Epithelial cell of prostate (primary cell): ENCODE results near the gene PYDC1.
"Not testable (repeated sequence)": the region's sequence is repeated elsewhere in the genome, so short reads cannot be mapped to it uniquely, and the experiment has no call there.

ENCODE experiments used
- DNase-seq: peaks from one replicate; pipeline ENCODE4 v3.0.0-alpha.2; 2011; ENCODE audit warnings: low read depth, low spot score
- H3K27ac ChIP-seq: fragments of 450-650 bp; 2 replicates; pipeline ENCODE4 v1.5.1; 2017; ENCODE audit warnings: mild to moderate bottlenecking

The PYDC1 gene

DNA sequence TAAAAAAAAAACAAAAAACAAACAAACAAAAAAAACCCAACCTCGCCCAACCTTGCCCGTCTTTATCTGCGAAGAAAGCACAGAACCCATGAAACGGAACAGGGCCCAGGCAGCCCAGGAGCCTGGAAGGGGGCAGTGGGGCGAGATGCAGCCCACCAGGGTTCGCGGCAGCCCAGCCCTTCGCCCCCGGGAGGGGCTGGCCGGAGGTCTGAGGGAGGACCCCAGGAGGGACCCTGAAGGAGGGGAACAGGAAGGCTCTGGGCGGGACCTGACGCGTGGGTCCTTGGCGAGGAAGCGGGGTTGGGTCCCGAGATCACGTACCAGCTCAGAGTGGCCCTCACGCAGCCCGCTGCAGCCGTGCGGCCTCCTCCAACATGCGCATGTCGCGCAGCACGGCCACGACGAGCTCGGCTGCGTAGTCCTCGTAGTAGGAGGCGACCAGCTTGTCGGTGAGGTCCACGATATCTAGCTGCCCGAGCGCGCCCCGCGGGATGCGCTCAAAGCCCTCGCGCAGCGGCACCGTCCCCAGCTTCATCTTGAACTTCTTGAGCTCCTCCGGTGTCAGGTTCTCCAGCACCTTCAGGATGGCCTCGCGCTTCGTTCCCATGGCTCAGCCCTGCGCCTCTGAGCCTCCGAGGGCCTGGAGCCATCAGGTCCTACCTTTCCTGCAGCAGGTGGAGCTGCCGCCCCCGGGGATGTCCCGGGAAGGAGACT is at the start of gene PYDC1:
Gene PYDC1, minus strand, starts transcription at position 714 of the 714 bp plus-strand sequence. Its CDS starts 107 bp downstream, at position 607.
- no peak for DNase-seq
- no peak within 1 kb of the TSS for H3K27ac ChIP-seq

DNA sequence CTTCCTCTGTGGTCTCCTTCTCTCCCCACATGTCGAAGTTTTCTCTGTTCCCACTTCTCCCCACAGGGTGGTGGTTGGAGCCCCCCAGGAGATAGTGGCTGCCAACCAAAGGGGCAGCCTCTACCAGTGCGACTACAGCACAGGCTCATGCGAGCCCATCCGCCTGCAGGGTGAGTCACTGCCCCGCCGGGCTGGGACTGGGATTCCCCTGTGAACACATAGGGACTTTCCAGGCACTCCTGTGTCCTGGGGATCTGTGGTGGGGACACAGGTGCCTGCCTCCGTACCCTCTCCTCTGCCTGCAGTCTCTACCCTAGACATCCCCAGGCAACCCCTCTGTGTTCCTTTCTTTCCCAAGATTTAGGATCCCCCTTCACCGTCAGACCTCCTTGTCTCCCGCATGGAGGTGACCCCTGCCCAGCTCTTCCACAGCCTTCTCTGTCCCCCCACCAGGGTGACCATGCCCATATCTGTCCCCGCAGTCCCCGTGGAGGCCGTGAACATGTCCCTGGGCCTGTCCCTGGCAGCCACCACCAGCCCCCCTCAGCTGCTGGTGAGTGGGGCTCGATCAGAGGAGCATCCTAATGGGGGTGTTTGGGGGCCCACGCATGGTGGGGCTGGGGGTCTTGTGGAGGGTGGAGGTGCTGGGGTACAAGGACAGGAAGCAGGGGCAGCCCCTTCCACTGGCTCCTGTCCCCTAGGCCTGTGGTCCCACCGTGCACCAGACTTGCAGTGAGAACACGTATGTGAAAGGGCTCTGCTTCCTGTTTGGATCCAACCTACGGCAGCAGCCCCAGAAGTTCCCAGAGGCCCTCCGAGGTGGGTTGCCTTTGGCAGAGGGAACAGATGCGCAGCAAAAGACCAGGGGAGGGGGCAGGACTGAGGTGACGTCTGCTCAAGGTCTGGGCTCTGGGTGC is 48.7 kb upstream of the PYDC1 start:
- H3K27ac ChIP-seq, result no peak overlapping the region
- DNase-seq, result peak; percentile 48

DNA sequence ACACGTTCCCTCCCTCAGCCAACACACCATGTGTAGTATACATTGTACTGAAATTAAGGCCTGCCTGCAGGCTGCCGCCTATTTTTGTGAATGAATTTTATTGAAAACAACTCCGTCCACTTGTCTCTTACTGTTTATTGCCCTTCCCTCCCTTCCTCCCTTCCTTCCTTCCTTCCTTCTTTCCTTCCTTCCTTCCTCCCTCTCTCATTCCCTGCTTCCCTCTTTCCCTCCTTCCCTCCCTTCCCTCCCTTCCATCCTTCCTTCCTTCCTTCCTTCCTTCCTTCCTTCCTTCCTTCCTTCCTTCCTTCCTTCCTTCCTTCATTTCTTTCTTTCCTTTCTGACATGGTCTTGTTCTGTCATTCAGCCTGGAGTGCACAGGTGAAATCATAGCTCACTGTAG is 45.1 kb upstream of the PYDC1 start:
- DNase-seq, result no peak
- H3K27ac ChIP-seq, result no peak overlapping the region

DNA sequence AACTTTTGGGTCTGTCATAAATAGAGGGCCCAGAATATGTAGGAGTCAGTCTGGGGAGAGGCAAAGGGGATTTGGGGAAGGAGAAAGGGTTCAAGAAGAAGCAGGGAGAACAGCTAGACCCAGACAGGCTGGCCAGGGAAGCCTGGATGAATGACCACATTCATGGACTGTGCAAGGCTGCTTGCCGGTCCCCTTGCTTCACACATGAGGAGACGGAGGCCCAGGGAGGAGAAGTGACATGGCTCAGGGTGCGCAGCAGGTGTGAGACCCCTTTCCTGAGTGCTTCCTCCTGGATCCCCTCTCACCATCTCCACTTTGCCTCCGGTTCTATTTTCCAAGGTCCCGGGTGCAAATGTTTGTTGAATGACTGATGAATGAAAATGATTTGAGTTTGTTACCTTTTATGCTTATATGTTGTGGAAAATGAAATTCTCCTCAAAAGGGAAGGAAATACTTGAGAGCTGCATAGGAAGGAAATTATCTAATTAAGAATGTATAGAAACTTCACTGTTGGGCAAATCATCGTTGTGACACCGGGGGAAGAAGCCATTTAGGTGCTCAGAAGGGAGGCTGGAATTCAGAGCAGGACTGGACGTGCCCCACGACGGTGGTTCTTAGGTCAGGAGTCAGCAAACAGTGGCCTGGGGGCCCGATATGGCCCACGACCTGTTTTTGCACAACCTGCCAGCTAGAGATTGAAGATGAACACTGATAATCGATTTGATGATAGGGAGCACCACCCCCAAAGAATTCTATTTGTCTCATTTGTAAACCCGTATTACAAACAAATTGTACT is 43.4 kb upstream of the PYDC1 start:
- DNase-seq, result no peak
- no peak overlapping the region for H3K27ac ChIP-seq

DNA sequence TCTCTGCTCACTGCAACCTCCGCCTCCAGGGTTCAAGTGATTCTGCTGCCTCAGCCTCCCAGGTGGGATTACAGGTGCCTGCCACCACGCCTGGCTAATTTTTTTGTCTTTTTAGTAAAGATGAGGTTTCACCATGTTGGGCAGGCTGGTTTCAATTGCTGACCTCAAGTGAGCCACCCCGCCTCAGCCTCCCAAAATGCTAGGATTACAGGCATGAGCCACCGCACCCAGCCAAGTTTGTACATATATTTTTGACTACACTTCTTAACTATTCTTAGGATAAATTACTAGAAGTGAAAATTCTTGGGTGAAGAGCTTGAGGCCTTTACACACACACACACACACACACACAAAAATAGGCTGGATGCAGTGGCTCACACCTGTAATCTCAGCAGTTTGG is 41.4 kb upstream of the PYDC1 start:
- no peak for DNase-seq

DNA sequence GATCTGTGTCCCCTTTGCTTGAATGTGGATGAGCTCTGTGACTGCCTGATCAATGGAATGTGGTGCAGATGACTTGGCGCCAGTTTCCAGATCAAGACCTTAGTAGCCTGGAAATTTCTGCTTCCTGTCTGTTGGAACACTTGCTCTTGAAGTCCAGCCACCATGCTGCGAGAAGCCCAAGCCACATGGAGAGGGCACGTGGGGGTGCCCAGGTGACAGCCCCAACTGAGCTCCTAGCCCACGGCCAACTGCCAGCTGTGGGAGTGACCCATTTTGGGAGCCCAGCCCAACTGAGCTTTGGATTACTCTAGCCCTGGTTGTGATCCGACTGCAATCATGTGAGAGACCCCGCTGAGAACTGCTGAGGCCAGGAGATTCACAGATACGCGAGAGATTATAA is 39.5 kb upstream of the PYDC1 start:
- no peak overlapping the region for H3K27ac ChIP-seq
- DNase-seq, result no peak

More for the DNA sequence above, 41.4 kb upstream of the PYDC1 start:
- no peak overlapping the region for H3K27ac ChIP-seq

DNA sequence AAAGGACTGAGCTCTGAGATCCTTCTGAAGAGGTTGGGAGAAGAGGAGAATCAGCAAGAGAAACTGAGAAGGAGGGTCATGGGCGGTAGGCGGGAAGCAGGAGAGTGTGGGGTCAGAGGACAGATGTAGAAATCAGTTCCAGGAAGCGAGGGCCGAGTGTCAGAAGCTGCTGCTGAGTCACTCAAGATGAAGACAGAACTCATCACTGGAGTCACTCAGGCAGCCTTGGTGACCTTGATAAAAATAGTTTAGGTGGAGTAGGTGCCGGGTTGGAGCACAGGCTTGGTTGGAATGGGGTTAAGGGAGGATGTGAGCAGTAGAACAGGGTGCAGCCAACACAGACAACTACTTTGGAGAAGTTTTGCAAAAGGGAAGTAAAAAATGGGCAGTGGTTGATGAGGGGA is 36.7 kb upstream of the PYDC1 start:
- DNase-seq, result no peak
- no peak overlapping the region for H3K27ac ChIP-seq

DNA sequence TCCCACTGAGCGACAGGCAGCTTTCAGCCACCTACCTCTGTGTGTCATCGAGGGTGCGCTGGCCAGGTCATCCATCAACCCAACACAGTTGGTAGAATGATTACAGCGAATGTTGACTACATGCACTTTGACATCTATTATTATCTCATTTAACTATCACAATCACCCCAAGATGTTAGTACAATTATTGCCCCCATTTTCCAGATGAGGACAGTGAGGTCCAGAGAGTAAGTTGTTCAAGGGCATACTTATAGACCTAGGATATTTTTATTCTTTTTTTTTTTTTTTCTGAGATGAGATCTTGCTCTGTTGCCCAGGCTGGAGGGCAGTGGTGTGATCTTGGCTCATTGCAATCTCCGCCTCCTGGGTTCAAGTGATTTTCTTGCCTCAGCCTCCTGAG is 34.5 kb upstream of the PYDC1 start:
- DNase-seq, result no peak
- no peak overlapping the region for H3K27ac ChIP-seq

DNA sequence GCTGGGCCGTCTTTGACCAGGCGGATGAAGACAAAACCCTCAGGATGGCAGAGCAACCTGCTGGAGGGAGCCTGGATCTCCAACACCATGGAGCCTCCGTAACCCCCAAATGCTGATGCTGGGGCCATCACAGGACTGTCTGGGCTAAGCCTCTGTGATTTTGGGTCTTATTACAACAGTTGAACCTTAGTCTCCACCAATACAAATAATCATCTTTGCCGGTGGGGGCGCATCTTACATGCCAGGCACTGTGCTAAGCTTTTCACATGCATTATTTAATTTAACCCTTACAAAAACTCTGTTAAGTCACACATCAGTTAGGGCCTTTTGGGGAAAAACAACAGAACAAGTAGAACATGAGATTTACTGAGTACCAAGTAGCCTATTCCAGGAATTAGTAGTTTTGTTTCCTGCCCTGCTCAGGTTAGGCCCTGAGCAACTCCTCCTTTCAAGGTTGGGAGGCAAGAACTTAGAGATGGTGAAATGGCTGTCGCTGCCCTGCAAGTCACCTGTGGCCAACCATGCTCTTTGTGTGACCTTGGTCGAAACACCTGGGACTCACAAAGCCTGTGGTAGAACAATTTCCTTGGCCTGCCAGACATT is 33.9 kb upstream of the PYDC1 start:
- no peak overlapping the region for H3K27ac ChIP-seq
- DNase-seq, result no peak

DNA sequence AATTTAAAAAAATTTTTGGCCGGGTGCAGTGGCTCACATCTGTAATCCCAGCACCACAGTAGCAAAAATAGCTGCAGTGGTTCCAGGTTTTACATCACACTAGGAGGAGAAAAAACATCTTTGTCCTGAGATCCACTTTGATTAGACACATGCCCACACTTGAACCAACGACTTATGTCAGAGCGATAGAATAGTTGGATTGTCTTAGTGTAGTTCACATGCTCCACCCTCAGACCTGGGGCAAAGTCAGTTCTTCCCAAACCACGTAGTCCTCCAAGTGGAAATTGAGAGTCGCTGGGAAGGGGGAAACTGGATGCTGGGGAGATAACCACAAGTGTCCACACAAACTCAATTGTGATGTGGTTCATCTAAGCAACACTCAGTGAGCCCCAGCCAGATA is 31.4 kb upstream of the PYDC1 start:
- peak; percentile 36 for DNase-seq
- no peak overlapping the region for H3K27ac ChIP-seq

DNA sequence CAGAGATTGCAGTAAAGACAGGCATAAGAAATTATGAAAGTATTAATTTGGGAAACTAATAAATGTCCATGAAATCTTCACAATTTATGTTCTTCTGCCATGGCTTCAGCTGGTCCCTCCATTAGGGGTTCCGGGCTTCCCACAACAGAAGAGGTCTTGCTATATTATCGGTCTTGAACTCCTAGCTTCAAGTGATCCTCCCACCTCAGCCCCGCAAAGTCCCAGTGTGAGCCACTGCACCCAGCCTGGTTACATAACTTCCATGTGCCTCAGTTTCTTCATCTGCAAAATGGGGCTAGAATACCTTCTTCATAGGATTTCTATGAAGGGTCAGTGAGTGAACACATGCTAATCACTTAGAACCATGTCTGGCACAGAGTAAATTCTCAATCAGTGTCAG is 29.4 kb upstream of the PYDC1 start:
- DNase-seq, result no peak
- no peak overlapping the region for H3K27ac ChIP-seq

DNA sequence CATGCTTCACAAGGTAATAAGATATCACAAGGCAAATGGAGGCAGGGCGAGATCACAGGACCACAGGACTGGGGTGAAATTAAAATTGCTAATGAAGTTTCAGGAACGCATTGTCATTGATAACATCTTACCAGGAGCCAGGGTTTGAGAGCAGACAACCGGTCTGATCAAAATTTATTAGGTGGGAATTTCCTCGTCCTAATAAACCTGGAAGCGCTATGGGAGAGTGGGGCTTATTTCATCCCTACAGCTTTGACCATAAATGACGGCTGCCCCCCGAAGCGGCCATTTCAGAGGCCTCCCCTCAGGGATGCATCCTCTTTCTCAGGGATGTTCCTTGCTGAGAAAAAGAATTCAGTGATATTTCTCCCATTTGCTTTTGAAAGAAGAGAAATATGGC is 28.7 kb upstream of the PYDC1 start:
- not testable (repeated sequence) for H3K27ac ChIP-seq, DNase-seq

DNA sequence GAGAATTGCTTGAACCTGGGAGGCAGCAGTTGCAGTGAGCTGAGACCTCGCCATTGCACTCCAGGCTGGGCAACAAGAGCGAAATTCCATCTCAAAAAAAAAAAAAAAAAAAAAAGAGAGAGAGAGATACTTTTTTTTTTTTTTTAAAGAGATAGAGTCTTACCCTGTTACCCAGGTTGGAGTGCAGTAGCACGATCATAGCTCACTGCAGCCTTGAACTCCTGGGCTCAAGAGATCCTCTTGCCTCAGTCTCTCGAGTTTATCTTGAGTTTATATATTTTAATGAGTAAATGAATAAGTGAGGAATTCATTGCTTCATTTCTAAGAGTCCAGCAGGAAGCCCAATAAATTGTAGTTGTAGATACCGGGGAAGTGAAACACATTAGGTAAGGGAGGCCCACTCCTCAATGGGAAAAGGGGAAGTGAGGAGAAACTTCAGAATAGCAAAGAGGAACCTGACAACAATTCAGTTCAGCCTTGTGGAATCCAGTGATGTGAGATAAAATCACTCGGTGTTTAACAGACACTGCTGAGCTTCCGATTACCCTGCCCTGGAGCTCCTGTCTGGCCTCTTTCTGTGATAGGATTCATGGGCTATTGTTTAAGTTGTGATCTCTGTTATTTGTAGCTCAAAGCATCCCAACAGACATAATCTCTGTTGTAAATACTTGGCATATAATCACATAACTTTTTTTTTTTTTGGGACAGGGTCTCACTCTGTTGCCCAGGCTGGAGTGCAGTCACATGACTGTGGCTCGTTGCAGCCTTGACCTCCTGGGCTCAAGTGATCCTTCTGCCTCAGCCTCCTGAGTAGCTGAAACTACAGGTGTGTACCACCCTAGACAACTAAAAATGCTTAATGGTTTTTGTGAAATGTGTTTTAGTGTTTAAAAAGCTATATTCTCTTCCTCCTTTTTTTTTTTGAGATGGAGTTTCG is 27.1 kb upstream of the PYDC1 start:
- H3K27ac ChIP-seq, result no peak overlapping the region
- no peak for DNase-seq

DNA sequence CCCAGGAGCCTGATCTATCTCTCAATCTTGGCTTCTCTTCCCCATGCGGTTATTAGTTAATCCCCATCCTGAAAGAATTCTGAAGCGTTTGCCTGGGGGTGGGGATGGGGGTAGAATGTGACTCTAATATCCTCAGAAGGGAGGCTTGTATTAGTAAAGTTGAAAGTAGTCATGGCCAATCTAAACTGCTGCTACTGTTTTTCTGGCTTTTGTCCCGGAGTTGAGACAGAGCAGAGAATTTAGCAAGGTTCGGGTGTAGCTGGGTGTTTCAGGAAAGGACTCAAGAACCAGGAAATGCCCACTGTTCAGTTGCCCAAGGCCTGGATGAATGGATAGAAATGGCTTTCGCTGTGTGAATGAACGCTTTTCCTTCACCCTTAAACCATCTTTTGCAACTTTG is 25.3 kb upstream of the PYDC1 start:
- no peak overlapping the region for H3K27ac ChIP-seq
- DNase-seq, result peak; percentile 16

DNA sequence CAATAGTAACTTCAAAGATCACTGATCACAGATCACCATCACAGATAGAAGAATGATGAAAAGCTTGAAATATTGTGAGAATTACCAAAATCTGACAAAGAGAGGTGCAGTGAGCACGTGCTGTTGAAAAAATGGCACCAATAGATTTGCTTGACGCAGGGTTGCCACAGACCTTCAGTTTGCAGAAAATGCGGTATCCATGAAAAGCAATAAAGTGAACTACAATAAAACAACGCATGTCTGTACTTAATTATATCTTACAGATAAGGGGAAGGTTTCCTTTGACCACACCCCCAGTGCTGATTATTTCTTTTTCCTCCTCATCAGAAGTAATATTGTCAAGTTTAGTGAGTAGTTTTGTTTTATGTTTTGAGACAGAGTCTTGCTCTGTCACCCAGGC is 21.1 kb upstream of the PYDC1 start:
- no peak for DNase-seq
- H3K27ac ChIP-seq, result no peak overlapping the region

DNA sequence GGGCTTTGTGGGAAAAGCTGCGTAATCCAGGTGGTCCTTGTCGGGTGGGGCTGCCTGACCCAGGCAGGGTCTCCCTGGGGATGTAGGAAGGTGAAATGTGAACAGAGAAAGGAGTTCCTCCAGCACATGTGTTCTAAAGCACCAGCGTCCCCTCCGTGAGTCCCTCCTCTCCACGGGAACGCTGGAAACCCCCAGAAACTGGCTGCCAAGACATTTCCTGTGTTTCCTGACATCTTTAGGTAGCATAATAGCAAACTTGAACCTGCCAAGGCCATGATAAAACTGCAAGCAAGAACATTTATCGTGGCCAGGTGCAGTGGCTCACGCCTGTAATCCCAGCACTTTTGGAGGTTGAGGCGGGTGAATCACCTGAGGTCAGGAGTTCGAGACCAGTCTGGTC is 12.6 kb upstream of the PYDC1 start:
- DNase-seq, result no peak
- H3K27ac ChIP-seq, result no peak overlapping the region

DNA sequence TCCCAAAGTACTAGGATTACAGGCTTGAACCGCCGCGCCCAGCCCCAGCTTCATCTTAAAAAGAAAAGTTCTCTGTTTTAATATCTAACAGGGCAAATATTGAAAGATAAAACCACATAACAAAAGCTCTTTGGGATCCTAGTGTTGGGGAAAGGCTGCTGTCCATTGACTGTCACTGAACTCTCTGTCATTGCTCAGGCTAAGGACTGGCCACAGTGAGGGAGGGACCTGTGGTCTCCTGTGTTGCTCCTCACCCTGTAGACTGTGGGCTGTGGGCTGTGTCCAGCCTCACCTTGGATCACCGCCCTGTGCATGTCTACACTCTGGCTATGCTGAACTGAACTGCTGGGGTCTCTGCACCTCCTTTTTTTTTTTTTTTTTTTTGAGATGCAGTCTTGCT is 11.3 kb upstream of the PYDC1 start:
- no peak for DNase-seq

DNA sequence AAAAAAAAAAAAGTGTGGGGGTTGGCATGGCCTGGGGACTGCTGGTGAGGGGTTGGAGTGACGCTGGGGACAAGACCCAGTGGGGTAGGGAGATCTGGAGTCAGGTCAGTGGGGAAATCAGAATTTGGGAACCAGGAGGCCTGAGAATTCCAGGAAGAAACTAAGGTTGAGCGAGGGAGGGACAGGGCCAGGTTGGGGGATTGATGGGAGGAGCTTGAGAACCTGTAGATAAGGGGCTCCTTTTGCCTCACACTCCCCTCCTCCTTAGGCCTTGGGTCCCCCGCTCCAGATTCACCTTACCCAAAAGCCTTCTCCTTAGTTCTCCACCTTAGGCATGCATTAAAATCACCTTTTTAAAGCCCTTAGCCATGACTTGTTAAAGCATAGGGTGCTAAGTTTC is 8.3 kb upstream of the PYDC1 start:
- no peak overlapping the region for H3K27ac ChIP-seq
- no peak for DNase-seq

More for the DNA sequence above, 11.3 kb upstream of the PYDC1 start:
- no peak overlapping the region for H3K27ac ChIP-seq
